Activated effector memory CD4-positive, alpha-beta T cell treated with Interleukin-2 at 50 U/mL for 16 hours (primary cell): ENCODE data around the gene CCDC71L.

Experiments used
- DNase-seq: peaks from one replicate; pipeline ENCODE4 v3.0.0-alpha.2; 2020

The CCDC71L gene

DNA sequence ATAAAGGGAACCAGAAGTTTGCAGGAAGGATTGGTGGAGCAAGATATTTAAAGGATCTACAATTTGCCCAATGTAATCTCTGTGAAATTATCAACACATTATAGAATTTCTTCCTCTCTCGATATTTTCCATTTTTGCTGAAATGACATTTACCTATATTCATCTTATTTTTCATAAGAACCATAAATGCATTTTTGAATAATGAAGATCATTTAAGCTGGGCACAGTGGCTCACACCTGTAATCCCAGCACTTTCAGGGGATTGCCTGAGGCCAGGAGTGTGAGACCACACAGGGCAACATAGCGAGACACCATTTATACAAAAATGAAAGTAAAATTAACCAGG lies 37.7 kb downstream of the CCDC71L start:
- no peak for DNase-seq

DNA sequence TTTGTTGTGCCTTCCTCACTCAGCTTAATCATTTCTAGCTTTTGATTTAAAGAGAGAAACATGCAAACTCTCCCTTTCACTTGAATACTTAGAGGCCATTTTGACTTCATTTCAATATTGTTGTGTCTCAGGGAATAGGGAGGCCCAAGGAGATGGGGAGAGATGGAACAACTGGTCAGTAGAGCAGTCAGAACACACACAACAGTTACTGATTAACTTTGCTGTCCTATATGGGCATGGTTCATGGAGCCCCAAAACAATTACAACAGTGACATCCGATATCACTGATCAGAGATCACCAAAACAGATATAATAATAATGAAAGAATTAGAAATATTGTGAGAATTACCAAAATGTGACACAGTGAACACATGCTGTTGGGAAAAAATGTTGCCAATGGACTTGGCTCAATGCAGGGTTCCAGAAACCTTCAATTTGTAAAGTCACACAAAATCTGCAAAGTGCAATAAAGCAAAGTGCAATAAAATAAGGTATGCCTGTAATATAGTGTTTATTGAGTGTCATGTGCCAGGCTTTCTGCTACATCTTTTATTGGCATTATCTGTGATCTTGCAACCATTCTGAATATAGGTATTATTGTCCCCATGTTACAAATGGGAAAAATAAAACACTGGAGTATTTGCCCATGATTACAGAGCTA lies 38.2 kb downstream of the CCDC71L start:
- DNase-seq: no peak

DNA sequence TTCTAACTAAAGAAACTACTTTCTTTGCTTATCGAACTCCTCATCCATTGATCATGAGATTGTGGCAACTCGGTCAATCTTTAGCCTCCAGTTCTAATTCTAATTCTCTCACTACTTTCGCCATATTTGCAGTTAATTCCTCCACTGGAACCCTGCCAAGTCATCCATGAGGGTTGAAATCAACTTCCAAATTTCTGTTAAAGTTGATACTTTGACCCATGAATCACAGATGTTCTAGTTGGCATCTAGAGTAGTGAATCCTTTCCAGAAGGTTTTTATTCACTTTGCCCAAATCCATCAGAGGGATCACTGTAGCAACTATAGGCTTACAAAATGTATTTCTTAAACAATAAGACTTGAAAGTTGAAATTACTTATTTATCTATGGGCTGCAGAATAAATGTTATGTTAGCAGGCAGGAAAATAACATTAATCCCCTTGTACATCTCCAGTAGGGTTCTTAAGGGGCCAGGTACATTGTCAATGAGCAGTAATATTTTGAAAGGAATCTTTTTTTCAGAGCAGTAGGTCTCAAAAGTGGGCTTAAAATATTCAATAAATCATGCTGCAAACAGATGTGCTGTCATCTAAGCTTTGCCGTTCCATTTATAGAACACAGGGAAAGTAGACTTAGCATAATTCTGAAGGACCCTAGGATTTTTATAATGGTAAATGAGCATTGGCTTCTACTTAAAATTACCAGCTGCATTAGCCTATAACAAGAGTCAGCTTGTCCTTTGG lies 39.4 kb downstream of the CCDC71L start:
- no peak for DNase-seq

DNA sequence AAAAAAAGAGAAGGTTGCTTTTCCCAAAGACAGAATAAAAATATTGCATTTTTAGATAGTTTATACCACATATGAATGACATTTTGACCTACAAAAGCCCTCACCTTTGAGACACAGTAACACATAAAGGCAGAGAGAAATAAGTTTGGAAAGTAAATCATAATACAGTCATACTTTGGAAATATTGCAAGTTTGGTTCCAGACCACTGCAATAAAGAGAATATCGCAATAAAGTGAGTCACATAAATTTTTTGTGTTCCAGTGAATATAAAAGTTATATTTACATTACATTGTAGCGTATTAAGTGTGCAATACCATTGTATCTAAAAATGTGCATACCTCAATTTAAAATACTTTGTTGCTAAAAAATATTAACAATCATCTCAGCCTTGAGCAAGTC lies 40.3 kb downstream of the CCDC71L start:
- no peak for DNase-seq

DNA sequence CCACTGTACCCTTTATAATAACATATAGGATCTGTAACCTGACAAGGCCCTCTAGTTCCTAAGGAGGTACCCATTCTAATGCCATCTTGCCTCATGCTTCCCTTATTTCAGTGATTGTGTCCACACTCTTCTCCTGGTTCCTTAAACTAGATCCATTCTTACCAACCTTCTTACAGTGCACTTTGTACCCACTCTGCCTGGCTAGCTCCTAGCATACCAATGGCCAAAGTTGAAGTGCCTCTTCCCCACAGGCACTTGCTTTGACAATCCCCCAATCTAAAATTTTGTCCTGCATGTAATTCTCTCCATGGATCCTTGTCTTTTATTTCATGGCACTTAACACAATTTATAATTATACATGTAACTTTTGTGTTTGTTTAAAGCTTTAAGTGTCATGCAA lies 40.9 kb downstream of the CCDC71L start:
- no peak for DNase-seq

DNA sequence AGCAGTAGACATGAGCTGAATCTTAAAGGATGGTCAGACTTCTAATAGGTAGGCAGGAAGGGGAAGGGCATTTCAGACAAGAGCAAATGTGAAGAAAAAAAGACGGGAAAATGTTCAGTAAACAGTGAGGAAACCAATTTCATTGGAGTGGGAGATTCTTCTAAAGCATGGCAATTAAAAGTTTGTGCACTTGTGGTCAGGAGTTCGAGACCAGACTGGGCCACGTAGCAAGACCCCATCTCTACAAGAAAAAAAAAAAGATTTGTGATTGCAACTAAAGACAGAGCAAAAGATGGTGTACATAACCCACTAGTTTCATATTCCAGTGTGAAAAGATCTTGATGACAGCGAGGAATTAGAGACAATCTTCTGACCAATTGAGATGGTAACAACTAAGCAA lies 41.7 kb downstream of the CCDC71L start:
- no peak for DNase-seq

DNA sequence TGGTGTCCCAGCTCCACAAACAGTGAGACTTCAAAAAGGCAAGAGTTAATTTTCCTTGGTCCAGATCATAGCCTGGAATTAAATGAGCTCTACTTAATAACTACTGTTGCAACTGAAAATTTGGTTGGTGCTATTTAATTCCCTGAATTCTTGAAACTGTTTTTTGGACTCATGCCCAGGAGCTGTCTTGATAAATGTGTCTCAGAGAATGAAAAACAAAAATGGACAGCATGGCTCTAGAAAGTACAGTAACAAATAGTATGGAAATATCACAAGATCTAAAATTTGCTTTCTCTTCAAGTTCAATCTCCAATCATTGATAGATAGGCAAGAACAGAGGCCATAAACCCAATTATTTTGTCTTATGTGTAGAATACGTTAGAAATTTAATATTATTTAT lies 42.5 kb downstream of the CCDC71L start:
- DNase-seq: no peak

DNA sequence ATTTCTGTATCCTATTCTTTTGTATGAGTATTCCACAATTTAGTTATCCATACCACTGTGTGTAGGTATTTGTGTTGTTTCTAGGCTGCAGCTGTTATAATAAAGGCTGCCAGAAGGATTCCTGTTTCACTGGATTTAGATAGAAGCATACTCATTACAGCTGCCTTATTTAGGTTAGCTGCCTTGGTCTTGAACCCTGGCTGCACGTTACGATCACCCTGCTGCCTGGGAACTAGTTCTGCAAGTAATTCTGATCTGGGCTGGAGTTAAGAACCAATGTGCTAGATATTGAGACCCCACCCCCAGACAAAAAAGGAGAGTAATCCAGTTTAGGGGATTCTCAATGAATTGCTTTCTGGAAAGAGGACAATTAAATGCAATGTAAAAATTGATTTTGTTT lies 43.1 kb downstream of the CCDC71L start:
- no peak for DNase-seq

DNA sequence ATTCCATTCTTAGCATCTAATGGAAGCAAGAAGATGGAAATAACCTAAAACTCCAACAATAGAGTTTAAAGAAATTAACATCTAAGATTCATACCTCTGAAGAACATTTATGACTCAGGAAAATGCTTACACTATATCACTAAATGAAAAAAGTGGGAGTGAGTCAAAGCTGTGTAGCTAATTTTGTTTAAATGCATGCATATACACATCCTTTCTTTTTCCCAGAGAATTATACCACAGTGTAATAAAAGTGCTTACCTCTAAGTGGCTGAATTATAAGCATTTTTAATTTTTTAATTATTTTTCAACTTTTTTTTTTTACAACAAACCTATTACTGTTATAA lies 44.3 kb downstream of the CCDC71L start:
- no peak for DNase-seq

DNA sequence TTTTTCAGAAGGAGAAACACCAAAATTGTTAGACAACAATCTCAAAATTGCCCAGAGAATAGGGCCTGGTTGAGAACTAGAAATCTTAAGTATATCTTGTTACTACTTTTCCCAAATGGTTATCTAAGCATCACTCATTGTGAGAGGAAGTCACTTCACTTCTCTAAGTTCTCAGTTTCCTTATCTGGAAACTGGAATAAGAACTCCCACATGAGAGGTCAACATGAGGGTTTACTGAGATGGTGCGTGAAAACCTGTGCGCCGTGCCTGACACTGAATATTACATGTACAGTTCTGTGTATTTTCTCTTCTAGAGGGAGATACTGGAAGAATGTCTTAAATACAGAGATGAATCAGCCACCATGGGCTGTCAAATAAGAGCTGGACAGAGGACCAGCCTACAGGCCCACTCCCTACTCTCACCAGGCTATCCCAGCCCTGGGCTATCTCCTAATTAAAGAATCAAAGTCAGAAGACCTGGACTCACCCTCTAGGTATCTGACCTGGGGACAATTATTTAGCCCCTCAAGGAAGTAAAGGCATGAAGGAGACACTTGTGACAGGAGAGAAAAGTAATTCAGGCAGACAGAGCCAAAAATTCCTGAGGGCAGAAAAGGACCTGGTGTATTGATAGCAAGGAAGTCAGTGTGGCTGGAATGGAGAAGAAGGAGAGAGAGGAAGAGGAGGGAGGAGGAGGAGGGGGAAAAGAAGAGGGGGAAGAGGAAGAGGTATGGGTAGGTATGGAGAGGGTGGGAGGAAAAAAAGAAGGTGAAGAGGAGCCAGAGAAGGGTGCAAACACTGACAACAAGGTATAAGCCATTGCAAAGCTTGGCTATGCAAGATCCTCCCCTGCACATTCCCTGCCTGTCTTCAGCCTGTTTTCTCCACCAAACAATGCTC lies 44.9 kb downstream of the CCDC71L start:
- DNase-seq: no peak

DNA sequence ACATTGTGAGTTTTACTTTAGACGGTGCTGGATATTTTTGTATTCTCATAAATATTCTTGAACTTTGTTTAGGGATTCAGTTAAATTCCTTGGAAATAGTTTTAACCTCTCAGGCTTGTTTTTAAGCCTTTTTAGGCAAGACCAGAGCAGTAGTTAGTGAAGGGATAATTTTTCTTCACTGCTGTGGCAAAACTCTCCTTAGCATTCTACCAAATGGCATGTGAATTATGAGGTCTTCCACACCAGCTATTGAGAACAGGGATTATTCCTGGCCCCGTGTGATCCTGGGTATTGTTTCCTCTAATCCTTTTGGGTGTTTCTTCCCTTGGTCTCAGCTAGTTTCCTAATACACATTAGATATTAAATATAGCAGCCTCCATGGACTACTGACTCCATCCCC lies 46.2 kb downstream of the CCDC71L start:
- no peak for DNase-seq

DNA sequence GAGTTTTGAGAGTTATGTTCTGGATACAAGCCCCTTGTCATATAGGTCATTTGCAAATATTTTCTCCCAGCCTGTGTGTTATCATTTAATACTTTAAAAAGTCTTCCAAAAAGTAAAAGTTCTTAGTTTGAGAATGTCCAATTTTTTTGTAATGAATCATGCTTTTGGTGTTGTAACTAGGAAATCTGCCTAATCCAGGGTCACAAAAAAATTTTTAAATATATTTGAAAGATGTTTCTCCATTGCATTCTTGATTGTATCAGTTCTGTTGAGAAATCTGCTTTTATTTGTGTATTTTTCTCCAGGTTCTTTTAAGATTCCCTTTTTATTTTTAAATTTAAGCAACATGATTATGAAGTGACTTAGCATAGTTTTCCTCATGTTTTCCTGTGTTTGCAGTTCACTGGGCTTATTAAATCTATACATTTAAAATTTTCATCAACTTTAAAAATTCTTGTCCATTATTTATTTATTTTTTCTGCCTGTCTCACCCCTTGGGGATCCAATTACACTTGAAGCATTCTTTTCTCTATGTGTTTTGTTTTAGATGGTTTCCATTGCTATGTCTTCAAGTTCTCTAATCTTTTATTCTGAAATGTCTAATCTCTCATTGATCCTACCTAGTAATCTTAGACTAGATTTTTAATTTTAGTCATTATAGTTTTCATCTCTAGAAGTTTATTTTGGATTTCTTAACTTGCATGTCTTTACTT lies 47.0 kb downstream of the CCDC71L start:
- no peak for DNase-seq

DNA sequence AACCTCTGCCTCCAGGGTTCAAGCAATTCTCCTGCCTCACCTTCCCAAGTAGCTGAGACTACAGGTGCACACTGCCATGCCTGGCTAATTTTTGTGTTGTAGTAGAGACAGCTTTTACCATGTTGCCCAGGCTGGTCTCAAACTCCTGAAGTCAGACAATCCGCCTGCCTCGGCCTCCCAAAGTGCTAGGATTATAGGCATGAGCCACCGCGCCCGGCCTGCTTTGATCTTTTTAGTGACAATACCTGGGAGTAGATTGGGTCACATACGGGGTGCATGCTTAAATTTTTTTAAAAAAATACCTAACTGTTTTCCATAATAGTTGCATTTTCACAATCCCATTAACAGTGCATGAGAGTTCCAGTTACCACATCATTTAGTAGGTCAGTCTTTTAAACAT lies 47.7 kb downstream of the CCDC71L start:
- DNase-seq: no peak

DNA sequence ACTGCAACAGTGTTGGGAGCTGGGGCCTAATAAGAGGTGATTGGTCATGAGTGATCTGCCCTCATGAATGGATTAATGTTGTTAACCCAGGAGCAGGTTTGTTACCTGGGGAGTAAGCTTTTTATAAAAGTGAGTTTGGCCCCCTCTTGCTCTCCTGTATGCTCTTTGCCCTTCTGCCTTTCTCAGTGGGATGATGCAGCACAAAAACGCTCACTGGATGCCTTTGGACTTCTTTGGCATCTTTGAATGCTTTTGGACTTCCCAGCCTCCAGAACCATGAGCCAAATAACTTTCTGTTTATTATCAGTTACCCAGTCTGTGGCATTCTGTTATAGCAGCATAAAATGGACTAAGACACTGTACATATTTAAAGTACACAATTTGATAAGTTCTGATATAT lies 48.5 kb downstream of the CCDC71L start:
- DNase-seq: no peak

DNA sequence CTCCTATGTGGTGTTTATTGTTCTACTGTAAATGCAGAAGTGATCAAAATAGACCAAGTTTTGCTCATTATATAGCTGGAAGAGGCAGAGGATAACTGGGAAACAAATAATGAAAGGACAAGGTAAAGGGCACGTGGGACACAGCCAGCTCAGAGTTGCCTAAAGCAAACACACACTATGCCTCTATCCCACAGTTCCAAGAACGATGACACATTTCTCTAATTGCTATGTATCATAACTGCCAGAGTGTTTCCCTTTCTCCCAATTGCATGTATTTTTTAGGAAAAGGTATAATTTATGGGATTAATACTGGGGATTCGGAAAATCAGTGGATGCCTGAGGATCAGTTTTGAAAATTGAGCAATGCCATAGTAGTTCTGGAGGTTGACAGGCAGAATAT lies 49.0 kb downstream of the CCDC71L start:
- no peak for DNase-seq

DNA sequence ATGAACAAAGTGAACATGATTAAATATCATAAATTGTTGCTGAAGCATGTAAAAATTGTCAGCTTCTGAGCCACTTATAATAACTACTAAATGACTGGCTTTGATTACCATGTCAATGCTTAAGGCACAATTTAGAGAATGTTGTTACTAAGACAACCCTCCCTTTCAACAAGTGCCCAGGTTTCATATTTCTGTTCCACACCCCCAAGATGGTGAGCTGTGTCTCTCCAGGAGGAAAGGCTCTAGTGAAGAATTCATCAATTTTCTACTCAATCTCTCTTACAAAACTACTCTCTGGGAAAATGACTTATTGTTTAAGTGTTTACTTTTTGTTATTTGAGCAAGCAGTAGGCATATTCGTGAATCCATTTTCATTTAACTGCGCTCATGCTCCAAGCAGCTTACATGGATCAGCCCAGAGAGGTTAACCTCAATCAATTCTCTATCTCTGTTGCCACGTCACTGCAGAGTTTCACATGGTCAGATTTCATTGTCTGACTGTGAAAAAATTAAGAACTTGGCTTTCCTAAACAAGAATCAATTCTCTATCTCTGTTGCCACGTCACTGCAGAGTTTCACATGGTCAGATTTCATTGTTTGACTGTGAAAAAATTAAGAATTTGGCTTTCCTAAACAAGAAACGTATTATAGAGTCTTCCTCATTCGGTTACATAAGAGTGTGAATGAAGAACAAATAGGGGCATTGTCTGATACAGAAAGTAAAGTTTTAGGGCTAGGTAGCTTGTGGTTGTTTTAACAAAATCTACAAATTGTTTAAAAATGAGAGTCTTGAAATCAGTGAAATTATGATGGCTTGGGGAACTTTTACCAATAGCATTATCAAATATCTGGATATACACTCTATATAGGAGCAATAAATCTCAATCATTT lies 49.7 kb downstream of the CCDC71L start:
- no peak for DNase-seq

DNA sequence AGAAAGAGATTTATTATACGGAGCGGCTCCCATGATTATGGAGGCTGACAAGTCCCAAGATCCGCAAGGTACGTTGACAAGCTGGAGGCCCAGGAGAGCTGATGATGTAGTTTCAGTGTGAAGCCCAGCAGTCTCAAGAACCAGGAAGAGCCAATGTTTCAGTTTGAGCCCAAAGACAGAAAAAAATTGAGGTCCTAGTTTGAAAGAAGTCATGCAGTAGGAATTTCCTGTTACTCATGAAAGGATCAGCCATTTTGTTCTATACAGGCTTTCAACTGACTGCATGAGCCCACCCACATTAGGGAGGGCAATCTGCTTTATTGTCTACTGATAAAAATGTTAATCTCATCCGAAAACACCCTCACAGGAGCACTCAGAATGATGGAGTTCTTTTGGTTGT lies 51.5 kb downstream of the CCDC71L start:
- DNase-seq: no peak

DNA sequence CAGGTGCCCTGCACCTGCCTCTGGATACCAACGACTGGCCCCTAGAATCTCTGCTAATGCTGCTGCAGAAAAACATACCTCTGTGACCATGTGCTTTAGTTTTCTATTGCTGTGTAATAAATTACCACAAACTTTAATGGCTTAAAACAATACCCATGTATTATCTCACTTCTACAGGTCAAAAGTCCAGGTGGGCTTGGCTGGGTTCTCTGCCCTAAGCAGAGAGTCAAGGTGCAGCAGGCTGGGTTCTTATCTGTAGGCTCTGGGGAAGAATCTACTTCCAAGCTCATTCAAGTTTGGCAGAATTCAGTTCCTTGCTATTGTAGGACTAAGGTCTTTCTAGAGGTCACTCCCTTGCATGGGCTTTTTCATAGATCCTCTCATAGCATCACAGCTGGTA lies 52.3 kb downstream of the CCDC71L start:
- DNase-seq: no peak
